RWPE1 (cell line): Measurements from ENCODE around the gene KLHL28.

Experiments
- CTCF ChIA-PET: fragments of 350-600 bp; sonication (Branson Sonifier 250); formaldehyde crosslinking; extraction: SDS; loops from one replicate; lab custom pipeline; 2021; lab: Yijun Ruan, JAX
- POLR2A ChIA-PET: fragments of 400-600 bp; formaldehyde crosslinking; extraction: SDS; loops from one replicate; lab custom pipeline; 2020; ENCODE audit warnings: antibody characterized with exemption; ENCODE audit not compliant: low non-redundant PET; lab: Yijun Ruan, JAX
- DNase-seq: peaks from one replicate; pipeline ENCODE4 v3.0.0; 2012; ENCODE audit warnings: low spot score
- H3K27ac ChIP-seq: fragments of 450-650 bp; 2 replicates; pipeline ENCODE4 v1.5.1; 2017
- CTCF ChIP-seq: fragments of 450-650 bp; conservative IDR thresholded peaks from 2 replicates; pipeline ENCODE4 v1.5.1; 2017; ENCODE audit warnings: low read depth, mild to moderate bottlenecking

The KLHL28 gene

GRCh38 chr14:44961554-44962333 is at the start of gene KLHL28, which contains the start of gene TOGARAM1:
TSS of gene KLHL28 (minus strand) at chr14:44961947. CDS start at chr14:44945928, 16,019 bp downstream.
TSS of gene TOGARAM1 (plus strand) at chr14:44962190. CDS start at chr14:44962422, 232 bp downstream.
- ChIA-PET CTCF (no interaction called here), POLR2A (interaction anchor here (0.5 to 1.1 kb wide), 2 partner anchors 174 to 298 kb away, joined by 3 read pairs; partner anchors contain the start of gene FANCM)
- peak; percentile 96 for DNase-seq
- peak within 1 kb of the TSS; percentile 92 for H3K27ac ChIP-seq
- TF ChIP-seq CTCF = no peak

- TF ChIP-seq CTCF = no peak
- CTCF ChIA-PET = interaction anchor here (0.6 kb wide), 1 partner anchor 27 kb away, joined by 3 read pairs; no protein-coding TSS in a partner anchor
- POLR2A ChIA-PET = no interaction called here
- H3K27ac ChIP-seq = no peak overlapping the region
- DNase-seq = no peak
Measured at GRCh38 chr14:45003924-45004323, 42.2 kb upstream of the KLHL28 start.

- ChIA-PET CTCF (no interaction called here), POLR2A (no interaction called here)
- no peak for TF ChIP-seq CTCF
- DNase-seq = no peak
- H3K27ac ChIP-seq = no peak overlapping the region
Measured at GRCh38 chr14:44995770-44996294, 34.1 kb upstream of the KLHL28 start.

GRCh38 chr14:44995196-44995595 is 33.4 kb upstream of the KLHL28 start:
- no peak for TF ChIP-seq CTCF
- CTCF ChIA-PET = no interaction called here
- no peak overlapping the region for H3K27ac ChIP-seq
- no peak for DNase-seq
- POLR2A ChIA-PET = no interaction called here

- DNase-seq = no peak
- CTCF ChIA-PET = interaction anchor here (0.7 kb wide), 1 partner anchor 11 kb away, joined by 3 read pairs; no protein-coding TSS in a partner anchor
- POLR2A ChIA-PET = no interaction called here
- H3K27ac ChIP-seq = no peak overlapping the region
- no peak for TF ChIP-seq CTCF
Measured at GRCh38 chr14:44990533-44990932, 28.8 kb upstream of the KLHL28 start.

GRCh38 chr14:44989497-44990440 is 28.0 kb upstream of the KLHL28 start:
- no peak overlapping the region for H3K27ac ChIP-seq
- ChIA-PET POLR2A (no interaction called here), CTCF (interaction anchor here (0.7 kb wide), 1 partner anchor 10 kb away, joined by 3 read pairs; no protein-coding TSS in a partner anchor)
- no peak for TF ChIP-seq CTCF
- no peak for DNase-seq
